ENCODE measurements around the gene LDHD.
"Not testable (repeated sequence)": the region's sequence is repeated elsewhere in the genome, so short reads cannot be mapped to it uniquely, and the experiment has no call there.

The LDHD gene

GRCh38 chr16:75097941-75098901 is 18.4 kb downstream of the LDHD start:
- peak; percentile 60 for DNase-seq

DNA sequence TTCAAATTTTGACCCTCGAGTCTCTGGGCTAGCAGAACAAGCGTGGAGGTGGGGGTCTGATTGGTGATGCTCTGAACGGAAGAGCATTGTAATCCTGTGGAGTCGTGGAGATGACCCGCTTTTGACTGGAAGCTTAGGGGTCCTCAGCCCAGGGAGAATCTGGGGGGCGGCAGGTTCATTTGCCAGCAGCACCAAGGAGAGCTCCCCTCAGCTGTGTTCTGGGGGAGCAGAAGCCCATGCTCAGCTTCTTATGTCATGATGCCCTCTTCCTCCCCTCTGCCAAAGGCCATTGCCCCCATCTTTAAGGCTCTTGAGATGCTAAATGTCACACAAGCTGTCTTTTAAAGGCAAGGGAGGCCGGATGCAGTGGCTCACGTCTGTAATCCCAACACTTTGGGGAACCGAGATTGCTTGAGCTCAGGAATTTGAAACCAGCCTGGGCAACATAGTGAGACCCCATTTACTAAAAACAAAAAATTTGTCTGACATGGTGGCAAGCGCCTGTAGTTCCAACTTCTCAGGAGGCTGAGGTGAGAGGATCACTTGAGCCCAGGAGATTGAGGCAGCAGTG is 19.3 kb downstream of the LDHD start:
- DNase-seq, result no peak

- peak; percentile 89 for DNase-seq
Observed at GRCh38 chr16:75096656-75097055, 19.9 kb downstream of the LDHD start.

DNA sequence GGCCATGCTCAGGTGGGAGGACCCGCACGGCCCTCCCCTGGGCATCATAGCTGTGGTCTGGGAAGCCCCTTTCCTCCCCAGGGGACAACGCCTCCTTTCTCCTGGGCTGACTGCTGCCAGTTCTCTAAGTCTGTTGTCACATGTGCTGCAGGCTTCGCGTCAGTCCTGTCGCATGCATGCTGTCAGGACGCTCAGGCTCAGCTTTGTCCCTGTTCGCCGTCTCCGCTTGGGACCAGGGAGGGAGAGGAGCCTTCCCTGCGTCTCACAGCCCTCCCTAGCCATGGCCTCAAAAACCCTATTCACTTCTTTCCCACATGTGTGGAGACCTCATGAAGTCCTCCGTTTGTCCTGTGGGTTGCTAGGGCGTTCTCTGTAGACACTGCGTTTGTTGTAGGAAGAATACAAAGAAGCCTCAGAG is 21.4 kb downstream of the LDHD start:
- DNase-seq, result peak; percentile 53

GRCh38 chr16:75093598-75094540 is 22.7 kb downstream of the LDHD start:
- peak; percentile 48 for DNase-seq

- DNase-seq, result peak; percentile 50
Observed at GRCh38 chr16:75092777-75093176, 23.8 kb downstream of the LDHD start.

- peak; percentile 59 for DNase-seq
Observed at GRCh38 chr16:75091619-75092018, 25.0 kb downstream of the LDHD start.

DNA sequence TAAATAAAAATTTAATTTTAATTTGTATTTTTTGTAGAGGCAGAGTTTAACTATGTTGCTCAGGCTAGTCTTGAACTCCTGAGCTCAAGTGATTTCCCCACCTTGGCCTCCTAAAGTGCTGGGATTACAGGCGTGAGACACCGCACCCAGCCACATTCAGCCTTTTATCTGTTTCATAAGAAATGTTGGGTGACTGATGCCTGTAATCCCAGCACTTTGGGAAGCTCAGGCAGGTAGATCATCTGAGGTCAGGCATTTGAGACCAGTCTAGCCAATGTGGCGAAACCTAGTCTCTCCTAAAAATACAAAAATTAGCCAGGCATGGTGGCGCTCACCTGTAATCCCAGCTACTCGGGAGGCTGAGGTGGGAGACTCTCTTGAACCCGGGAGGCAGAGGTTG is 25.7 kb downstream of the LDHD start:
- not testable (repeated sequence) for DNase-seq

- no peak for DNase-seq
Observed at GRCh38 chr16:75089486-75090202, 26.9 kb downstream of the LDHD start.

GRCh38 chr16:75088934-75089333 is 27.6 kb downstream of the LDHD start:
- DNase-seq, result no peak

DNA sequence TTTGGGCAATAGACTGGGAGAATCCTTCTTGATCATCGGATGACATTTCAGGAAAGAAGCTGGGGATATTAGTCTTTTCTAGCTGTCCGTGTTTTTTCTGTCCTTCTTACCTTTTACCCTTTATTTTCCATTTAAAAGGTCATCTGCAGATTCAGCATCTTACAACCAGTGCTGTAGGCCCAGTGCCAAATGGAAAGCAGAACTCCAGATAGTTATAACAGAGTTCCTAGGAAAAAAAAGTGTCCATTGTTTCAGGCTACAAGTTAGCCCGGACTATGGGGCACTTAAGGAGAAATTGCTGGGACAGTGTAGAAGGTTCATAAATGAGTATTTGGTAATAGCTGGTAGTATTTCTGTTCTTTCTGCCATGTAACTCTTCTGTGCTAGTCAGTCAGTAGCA is 28.4 kb downstream of the LDHD start:
- DNase-seq, result no peak

GRCh38 chr16:75087375-75087979 is 29.1 kb downstream of the LDHD start:
- no peak for DNase-seq

DNA sequence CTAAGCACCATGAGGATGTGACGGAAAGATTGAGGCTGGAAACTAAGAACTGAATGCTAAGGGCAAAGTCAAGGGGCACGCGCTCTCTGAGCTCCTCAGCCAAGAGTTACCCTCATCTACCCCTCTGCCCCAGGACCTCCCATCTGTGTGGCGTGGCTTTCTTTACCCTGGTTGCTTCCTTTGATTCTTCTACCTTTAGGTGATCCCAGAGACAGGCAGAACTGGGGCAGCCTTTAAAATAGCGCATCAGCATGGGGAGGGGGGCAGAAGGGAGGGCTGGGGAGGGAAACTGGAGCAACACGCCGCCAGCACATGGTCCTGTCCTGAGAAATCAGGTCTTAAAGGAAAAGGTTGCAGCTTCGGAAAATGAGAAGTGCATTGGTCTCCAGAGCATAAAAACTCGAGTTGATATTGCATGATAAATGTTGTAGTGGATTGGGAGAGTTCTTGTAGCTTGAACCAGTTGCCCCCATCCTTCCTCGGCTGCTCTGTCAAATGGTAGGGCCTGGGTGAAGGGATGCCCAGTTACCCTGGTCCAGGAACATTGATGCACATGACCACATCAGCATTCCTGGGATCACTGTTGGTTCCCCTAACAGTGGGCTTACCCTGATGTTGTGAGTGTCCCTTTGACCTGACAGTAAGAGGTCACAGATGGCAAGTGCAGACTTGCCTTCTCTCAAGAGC is 29.7 kb downstream of the LDHD start:
- DNase-seq, result no peak

- no peak for DNase-seq
Observed at GRCh38 chr16:75086281-75086680, 30.3 kb downstream of the LDHD start.

GRCh38 chr16:75085556-75085955 is 31.0 kb downstream of the LDHD start:
- no peak for DNase-seq

GRCh38 chr16:75083813-75084212 is 32.8 kb downstream of the LDHD start:
- DNase-seq, result no peak

DNA sequence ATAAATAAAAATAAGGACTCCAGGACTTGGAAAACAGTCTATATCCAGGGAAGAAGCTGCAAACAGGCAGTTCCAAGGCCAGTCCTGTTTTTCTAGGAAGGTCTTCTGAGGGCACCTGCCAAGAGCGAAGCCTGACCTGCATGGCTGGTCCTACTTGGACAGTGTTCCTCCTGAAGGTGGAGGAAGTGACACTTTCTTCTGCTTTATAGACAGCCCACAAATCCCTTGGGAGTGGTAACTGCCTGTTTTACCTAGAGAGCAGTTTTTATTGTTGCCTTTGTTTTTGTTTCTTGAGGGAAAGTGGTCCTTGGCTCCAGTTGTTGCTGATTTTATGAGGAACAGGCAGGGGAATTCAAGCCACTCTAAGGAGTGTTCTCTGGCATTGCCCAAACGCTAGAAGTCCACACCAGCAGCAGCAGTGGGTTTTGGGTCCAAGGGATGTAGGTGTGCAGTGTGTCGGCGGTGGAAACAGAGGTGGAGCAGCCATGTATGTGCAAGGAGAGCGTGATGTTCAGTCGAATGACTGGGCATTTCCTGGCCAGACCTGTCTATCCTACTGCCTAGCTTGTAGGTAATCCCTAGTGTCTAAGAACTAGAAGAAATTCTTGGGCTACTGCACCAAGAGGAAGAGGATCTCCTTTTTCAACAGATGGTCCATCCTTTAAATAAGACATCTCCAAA is 35.3 kb downstream of the LDHD start:
- no peak for DNase-seq

GRCh38 chr16:75080205-75081029 is 36.2 kb downstream of the LDHD start:
- no peak for DNase-seq

DNA sequence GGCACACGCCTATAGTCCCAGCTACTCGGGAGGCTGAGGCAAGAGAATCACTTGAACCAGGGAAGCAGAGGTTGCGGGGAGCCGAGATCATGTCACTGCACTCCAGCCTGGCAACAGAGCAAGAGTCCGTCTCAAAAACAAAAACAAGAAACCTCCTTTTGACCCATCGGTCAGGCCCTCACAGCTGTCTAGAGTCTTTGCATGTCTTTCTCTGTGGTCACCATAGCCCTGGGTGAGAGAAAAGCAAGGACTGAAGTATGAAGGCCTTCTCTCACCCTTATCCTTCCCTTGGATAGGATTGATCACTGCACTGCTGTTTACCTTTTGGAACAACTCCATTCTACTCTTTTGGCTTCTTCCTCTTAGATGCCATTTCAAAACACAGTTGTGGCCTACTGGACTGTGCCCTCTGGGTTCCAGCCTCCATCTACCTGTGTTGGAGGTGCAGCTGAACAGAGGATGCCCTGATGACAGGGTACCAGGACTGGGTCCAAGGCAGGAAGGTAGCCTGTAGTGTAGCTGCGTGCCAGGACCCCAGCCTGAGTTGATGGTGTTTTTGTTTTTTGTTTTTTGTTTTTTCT is 37.1 kb downstream of the LDHD start:
- no peak for DNase-seq

DNA sequence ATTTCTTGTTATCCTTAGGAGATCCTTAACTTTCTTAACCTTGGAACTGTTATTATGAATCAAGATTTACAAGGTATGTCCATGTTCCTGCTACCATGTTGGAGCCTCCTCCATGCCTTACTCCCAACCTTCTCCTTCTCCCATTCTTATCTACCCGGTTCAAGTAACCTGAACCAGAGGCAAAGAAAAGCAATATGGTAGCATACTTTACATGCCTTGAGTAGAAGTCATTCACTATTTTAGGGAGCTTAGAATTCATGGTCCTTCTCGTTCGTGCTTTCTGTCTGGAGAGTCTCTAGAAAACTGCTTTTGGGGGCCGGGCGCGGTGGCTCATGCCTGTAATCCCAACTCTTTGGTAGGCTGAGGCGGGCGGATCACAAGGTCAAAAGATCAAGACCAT is 37.7 kb downstream of the LDHD start:
- DNase-seq, result no peak

Measured in islet precursor cell (in vitro differentiated cells).